HepG2 (cell line): ENCODE data around the gene AK3. TPM values are rescaled to one million over a fixed set of nuclear protein-coding genes. Genes with fewer than 3 reads are reported as not detected.

Experiments
- CBX1 ChIP-seq: IDR thresholded peaks from one replicate; pipeline ENCODE4 v1.6.1; 2016; ENCODE audit warnings: antibody characterized with exemption, low read depth
- CEBPG ChIP-seq: IDR thresholded peaks from 2 replicates; pipeline ENCODE4 v1.6.1; 2016
- CENPX ChIP-seq: sonication (generic); formaldehyde crosslinking; IDR thresholded peaks from 2 replicates; pipeline ENCODE4 v1.9.0; 2021; ENCODE audit warnings: mild to moderate bottlenecking, missing genetic modification reagents, moderate library complexity
- GZF1 ChIP-seq: sonication (generic); formaldehyde crosslinking; IDR thresholded peaks from 2 replicates; pipeline ENCODE4 v1.5.1; 2020; ENCODE audit warnings: mild to moderate bottlenecking, missing genetic modification reagents
- MEIS1 ChIP-seq: sonication (generic); formaldehyde crosslinking; IDR thresholded peaks from 2 replicates; pipeline ENCODE4 v1.9.0; 2021; ENCODE audit warnings: mild to moderate bottlenecking, missing genetic modification reagents, moderate library complexity, borderline replicate concordance
- MXD1 ChIP-seq: sonication (generic); formaldehyde crosslinking; IDR thresholded peaks from 2 replicates; pipeline ENCODE4 v1.4.0; 2020; ENCODE audit warnings: mild to moderate bottlenecking, missing genetic modification reagents
- NCOA2 ChIP-seq: sonication (generic); formaldehyde crosslinking; IDR thresholded peaks from 2 replicates; pipeline ENCODE4 v1.8.0; 2022; ENCODE audit warnings: inconsistent platforms
- NFRKB ChIP-seq: fragments of 450-650 bp; IDR thresholded peaks from 2 replicates; pipeline ENCODE4 v1.6.1; 2017
- SMC3 ChIP-seq: IDR thresholded peaks from 2 replicates; pipeline ENCODE4 v1.6.1; 2011; ENCODE audit warnings: low read length, improper control_type of control experiment
- SRSF1 ChIP-seq: fragments of 200-400 bp; formaldehyde crosslinking; optimal IDR thresholded peaks from 2 replicates; pipeline ENCODE3; 2017; ENCODE audit warnings: mild to moderate bottlenecking, low read depth, low read length, moderate library complexity
- THYN1 ChIP-seq: sonication (generic); formaldehyde crosslinking; IDR thresholded peaks from 2 replicates; pipeline ENCODE4 v1.8.1; 2023; ENCODE audit warnings: low read depth, mild to moderate bottlenecking, moderate library complexity, missing genetic modification reagents, borderline replicate concordance
- YY1 ChIP-seq: IDR thresholded peaks from 2 replicates; pipeline ENCODE4 v1.6.1; 2011; ENCODE audit warnings: low read length, low read depth, moderate library complexity, mild to moderate bottlenecking; ENCODE audit not compliant: insufficient read depth, insufficient replicate concordance
- ZBTB20 ChIP-seq: sonication (generic); formaldehyde crosslinking; IDR thresholded peaks from 2 replicates; pipeline ENCODE4 v1.8.1; 2023; ENCODE audit warnings: missing genetic modification reagents, low read depth, mild to moderate bottlenecking, borderline replicate concordance
- ZFP36L2 ChIP-seq: sonication (generic); formaldehyde crosslinking; IDR thresholded peaks from 2 replicates; pipeline ENCODE4 v1.4.0; 2020; ENCODE audit warnings: missing genetic modification reagents
- ZFY ChIP-seq: sonication (generic); formaldehyde crosslinking; IDR thresholded peaks from 2 replicates; pipeline ENCODE4 v1.4.0; 2020; ENCODE audit warnings: missing genetic modification reagents
- ZFYVE20 ChIP-seq: sonication (generic); formaldehyde crosslinking; IDR thresholded peaks from 2 replicates; pipeline ENCODE4 v1.8.0; 2023; ENCODE audit warnings: low read depth, mild to moderate bottlenecking, moderate library complexity, missing genetic modification reagents, borderline replicate concordance
- ZNF33A ChIP-seq: sonication (generic); formaldehyde crosslinking; IDR thresholded peaks from 2 replicates; pipeline ENCODE4 v1.5.1; 2020; ENCODE audit warnings: missing genetic modification reagents, mild to moderate bottlenecking, moderate library complexity, borderline replicate concordance
- ZNF510 ChIP-seq: sonication (generic); formaldehyde crosslinking; IDR thresholded peaks from 2 replicates; pipeline ENCODE4 v1.4.0; 2020; ENCODE audit warnings: low read depth, mild to moderate bottlenecking, missing genetic modification reagents
- ZNF563 ChIP-seq: sonication (generic); formaldehyde crosslinking; IDR thresholded peaks from 2 replicates; pipeline ENCODE4 v1.8.0; 2022; ENCODE audit warnings: mild to moderate bottlenecking, moderate library complexity, missing genetic modification reagents
- ZNF607 ChIP-seq: sonication (generic); formaldehyde crosslinking; IDR thresholded peaks from 2 replicates; pipeline ENCODE4 v1.5.1; 2020; ENCODE audit warnings: missing genetic modification reagents, mild to moderate bottlenecking, borderline replicate concordance
- ZNF629 ChIP-seq: sonication (generic); formaldehyde crosslinking; conservative IDR thresholded peaks from 2 replicates; pipeline ENCODE4 v1.5.0; 2020; ENCODE audit warnings: missing genetic modification reagents
- ZSCAN22 ChIP-seq: sonication (generic); formaldehyde crosslinking; IDR thresholded peaks from 2 replicates; pipeline ENCODE4 v1.4.0; 2020; ENCODE audit warnings: mild to moderate bottlenecking, missing genetic modification reagents
- polyA plus RNA-seq, 8 experiments: library from polyadenylated mRNA; depleted of rRNA in 3 of 8; stranded (reverse) in 7 of 8; unstranded in 1 of 8; fragments of >200 nt; fragmentation: Illumina TruSeq in 4 of 8; extraction: Trizol in 4 of 8; gene quantifications; 2 replicates each; pipeline versions ENCODE4 v1.2.1 to v1.2.3, GENCODE V29; 2011 to 2016; ENCODE audit warnings: low read depth in 4 of 8, missing spikeins in 1 of 8, mixed read lengths in 1 of 8; ENCODE audit not compliant: insufficient read depth in 1 of 8
- total RNA-seq, 5 experiments: library from RNA; depleted of rRNA; stranded (reverse); fragments of >200 nt; fragmentation: Illumina TruSeq; extraction: Trizol; gene quantifications; 2 replicates each; pipeline ENCODE4 v1.2.3, GENCODE V29; 2016; ENCODE audit warnings: low read depth in 1 of 5
- TF ChIP-seq, protein P1 (sequence below): sonication (generic); formaldehyde crosslinking; IDR thresholded peaks from 2 replicates; pipeline ENCODE4 v1.8.1; 2023; ENCODE audit warnings: mild to moderate bottlenecking, moderate library complexity, missing genetic modification reagents
- TF ChIP-seq, protein P2 (sequence below): sonication (generic); formaldehyde crosslinking; conservative IDR thresholded peaks from 2 replicates; pipeline ENCODE4 v1.4.0; 2020; ENCODE audit warnings: missing genetic modification reagents

The AK3 gene
- total and polyA plus RNA-seq, 2 of the 13 experiments (the other 11 are each of a cell fraction or from before 2014, with no cell fraction given): 76.8 to 109 TPM

DNA sequence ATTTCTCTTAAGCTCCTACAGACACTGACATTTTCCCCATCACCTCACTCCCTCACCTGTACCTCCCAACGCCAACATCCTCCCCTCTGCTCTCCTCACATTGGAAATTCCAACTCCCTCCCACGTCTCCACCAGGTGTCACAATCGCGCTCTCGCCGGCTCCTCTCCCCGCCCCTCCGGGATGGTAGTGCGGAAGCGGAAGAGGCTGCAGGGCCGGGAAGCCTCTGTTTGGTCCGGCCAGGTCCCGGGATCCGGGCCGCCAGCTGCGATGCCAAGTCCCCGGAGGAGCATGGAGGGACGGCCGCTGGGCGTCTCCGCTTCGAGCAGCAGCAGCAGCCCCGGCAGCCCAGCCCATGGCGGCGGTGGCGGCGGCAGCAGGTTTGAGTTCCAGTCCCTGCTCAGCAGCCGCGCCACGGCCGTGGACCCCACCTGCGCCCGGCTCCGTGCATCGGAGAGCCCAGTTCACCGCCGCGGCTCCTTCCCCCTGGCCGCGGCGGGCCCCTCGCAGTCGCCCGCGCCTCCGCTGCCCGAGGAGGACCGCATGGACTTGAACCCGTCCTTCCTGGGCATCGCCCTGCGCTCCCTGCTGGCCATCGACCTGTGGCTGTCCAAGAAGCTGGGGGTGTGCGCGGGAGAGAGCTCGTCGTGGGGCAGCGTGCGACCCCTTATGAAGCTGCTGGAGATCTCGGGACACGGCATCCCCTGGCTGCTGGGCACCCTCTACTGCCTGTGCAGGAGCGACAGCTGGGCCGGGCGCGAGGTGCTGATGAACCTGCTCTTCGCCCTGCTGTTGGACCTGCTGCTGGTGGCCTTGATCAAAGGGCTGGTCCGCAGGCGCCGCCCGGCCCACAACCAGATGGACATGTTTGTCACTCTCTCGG, 78.7 kb downstream of the AK3 start, which contains the start of gene PLPP6 (continued):
- no peak for TF ChIP-seq ZFYVE20 (CRISPR knock-in tag)
- TF ChIP-seq ZNF510: 0 out of 2 replicates have a peak, but pooled peaks have one; percentile 21
- TF ChIP-seq ZFY (CRISPR knock-in tag): peak; percentile 86
- TF ChIP-seq CENPX (CRISPR knock-in tag): no peak
- peak; percentile 75 for TF ChIP-seq CEBPG (CRISPR knock-in tag)
- peak; percentile 58 for TF ChIP-seq SMC3
- TF ChIP-seq ZNF33A (CRISPR knock-in tag): 0 out of 2 replicates have a peak, but pooled peaks have one; percentile 41
- peak; percentile 73 for TF ChIP-seq YY1
- peak; percentile 62; the same call in 1 of the 2 replicates for TF ChIP-seq GZF1
- peak; percentile 81; the same call in 1 of the 2 replicates for TF ChIP-seq ZNF607 (CRISPR knock-in tag)
- TF ChIP-seq ZSCAN22 (CRISPR knock-in tag): no peak
- TF ChIP-seq, protein P1, sequence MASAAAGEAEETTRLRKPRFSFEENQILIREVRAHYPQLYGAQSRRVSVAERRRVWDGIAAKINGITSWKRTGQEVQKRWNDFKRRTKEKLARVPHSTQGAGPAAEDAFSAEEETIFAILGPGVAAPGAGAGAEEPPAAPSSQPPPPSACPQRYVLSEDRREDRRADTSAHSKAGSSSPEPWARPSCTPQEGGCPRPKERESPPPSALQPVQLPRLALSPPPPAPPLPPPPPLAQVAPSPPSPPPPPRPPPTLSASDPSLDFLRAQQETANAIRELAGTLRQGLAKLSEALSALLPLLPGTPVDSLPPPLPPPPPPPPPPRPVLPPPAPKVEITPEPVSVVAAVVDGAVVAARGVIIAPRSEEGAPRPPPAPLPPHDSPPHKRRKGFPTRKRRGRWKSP (CRISPR knock-in tag): peak; percentile 75; the same call in 1 of the 2 replicates
- 0 out of 2 replicates have a peak, but pooled peaks have one; percentile 57 for TF ChIP-seq THYN1 (CRISPR knock-in tag)
- TF ChIP-seq, protein P2, sequence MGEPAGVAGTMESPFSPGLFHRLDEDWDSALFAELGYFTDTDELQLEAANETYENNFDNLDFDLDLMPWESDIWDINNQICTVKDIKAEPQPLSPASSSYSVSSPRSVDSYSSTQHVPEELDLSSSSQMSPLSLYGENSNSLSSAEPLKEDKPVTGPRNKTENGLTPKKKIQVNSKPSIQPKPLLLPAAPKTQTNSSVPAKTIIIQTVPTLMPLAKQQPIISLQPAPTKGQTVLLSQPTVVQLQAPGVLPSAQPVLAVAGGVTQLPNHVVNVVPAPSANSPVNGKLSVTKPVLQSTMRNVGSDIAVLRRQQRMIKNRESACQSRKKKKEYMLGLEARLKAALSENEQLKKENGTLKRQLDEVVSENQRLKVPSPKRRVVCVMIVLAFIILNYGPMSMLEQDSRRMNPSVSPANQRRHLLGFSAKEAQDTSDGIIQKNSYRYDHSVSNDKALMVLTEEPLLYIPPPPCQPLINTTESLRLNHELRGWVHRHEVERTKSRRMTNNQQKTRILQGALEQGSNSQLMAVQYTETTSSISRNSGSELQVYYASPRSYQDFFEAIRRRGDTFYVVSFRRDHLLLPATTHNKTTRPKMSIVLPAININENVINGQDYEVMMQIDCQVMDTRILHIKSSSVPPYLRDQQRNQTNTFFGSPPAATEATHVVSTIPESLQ (CRISPR knock-in tag): peak; percentile 59; the same call in 1 of the 2 replicates
- peak; percentile 45; the same call in 1 of the 2 replicates for TF ChIP-seq ZNF629 (CRISPR knock-in tag)
- no peak for TF ChIP-seq ZFP36L2
- peak; percentile 40 for TF ChIP-seq CBX1
- no peak; the same call in none of the 2 replicates for TF ChIP-seq MEIS1 (CRISPR knock-in tag)
- TF ChIP-seq ZBTB20: no peak
- peak; percentile 81 for TF ChIP-seq ZNF563 (CRISPR knock-in tag)
- peak; percentile 68 for TF ChIP-seq SRSF1
- no peak for TF ChIP-seq NFRKB
- peak; percentile 90 for TF ChIP-seq MXD1 (CRISPR knock-in tag)
- TF ChIP-seq NCOA2: peak; percentile 31; the same call in 1 of the 2 replicates
